H1 (cell line): ENCODE data around the gene GLRA1. TPM values are rescaled to one million over a fixed set of nuclear protein-coding genes. Genes with fewer than 3 reads are reported as not detected.

ENCODE experiments used
- CTCF ChIA-PET: fragments of 300-600 bp; sonication (Branson Sonifier 250); formaldehyde crosslinking; loops from one replicate; lab custom pipeline; 2021; ENCODE audit not compliant: partially characterized antibody; lab: Charles Lee
- POLR2A ChIA-PET: fragments of 300-600 bp; sonication (Branson Sonifier 250); formaldehyde crosslinking; loops from one replicate; lab custom pipeline; 2021; ENCODE audit warnings: inconsistent platforms; ENCODE audit not compliant: partially characterized antibody; lab: Charles Lee
- DNase-seq, 2 experiments: peaks; one replicate each; pipeline versions ENCODE4 v3.0.0 to v3.0.0-alpha.2; 2010 to 2022; ENCODE audit warnings: low spot score in 2 of 2, low read depth in 1 of 2, mixed read lengths in 1 of 2
- FAIRE-seq: peaks from 2 replicates; lab custom pipeline; 2011; peaks lifted over from hg19 to GRCh38; lab: Jason Lieb, UNC
- H2AFZ ChIP-seq: 2 replicates; pipeline ENCODE4 v1.8.1; 2012; ENCODE audit warnings: low read length, inconsistent platforms
- H2AK5ac ChIP-seq: 2 replicates; pipeline ENCODE4 v1.6.1; 2013; ENCODE audit warnings: low read depth, low read length
- H2BK120ac ChIP-seq: replicated peaks from 2 replicates; pipeline ENCODE3; 2013; ENCODE audit warnings: low read depth, low read length, inconsistent platforms
- H2BK12ac ChIP-seq: 2 replicates; pipeline ENCODE4 v1.6.1; 2013; ENCODE audit warnings: low read depth, low read length
- H2BK15ac ChIP-seq: 2 replicates; pipeline ENCODE4 v1.6.1; 2013; ENCODE audit warnings: low read length
- H2BK20ac ChIP-seq: 2 replicates; pipeline ENCODE4 v1.6.1; 2013; ENCODE audit warnings: low read length
- H2BK5ac ChIP-seq: 2 replicates; pipeline ENCODE4 v1.6.1; 2013; ENCODE audit warnings: low read depth, low read length
- H3K14ac ChIP-seq: 2 replicates; pipeline ENCODE4 v1.6.1; 2013; ENCODE audit warnings: inconsistent platforms; ENCODE audit not compliant: insufficient read length
- H3K18ac ChIP-seq: 2 replicates; pipeline ENCODE4 v1.6.1; 2013; ENCODE audit warnings: low read length; ENCODE audit errors: extremely low read depth
- H3K23ac ChIP-seq: 2 replicates; pipeline ENCODE4 v1.6.1; 2013; ENCODE audit warnings: inconsistent platforms; ENCODE audit not compliant: insufficient read length
- H3K23me2 ChIP-seq: 2 replicates; pipeline ENCODE4 v1.6.1; 2013; ENCODE audit warnings: low read depth, low read length
- H3K27ac ChIP-seq: 2 replicates; pipeline ENCODE4 v1.6.1; 2011; ENCODE audit warnings: low read depth, low read length, inconsistent platforms
- H3K27me3 ChIP-seq, 4 experiments: replicated peaks in 1 of 4; 1 replicate in 1 of 4; 2 replicates in 3 of 4; pipeline versions ENCODE4 v1.6.1 to v1.8.1; 2011 to 2013; ENCODE audit warnings: low read length in 3 of 4, mild to moderate bottlenecking in 3 of 4, inconsistent platforms in 2 of 4, mixed read lengths in 2 of 4, moderate library complexity in 1 of 4; ENCODE audit not compliant: control insufficient read depth in 3 of 4, insufficient read depth in 3 of 4; ENCODE audit errors: extremely low read depth in 1 of 4
- H3K36me3 ChIP-seq, 4 experiments: 2 replicates each; pipeline versions ENCODE4 v1.6.1 to v1.8.1; 2011 to 2013; ENCODE audit warnings: mild to moderate bottlenecking in 4 of 4, low read length in 3 of 4, moderate library complexity in 2 of 4, control low read depth in 1 of 4, inconsistent platforms in 1 of 4; ENCODE audit not compliant: insufficient read depth in 4 of 4, control insufficient read depth in 2 of 4
- H3K4ac ChIP-seq: replicated peaks from 2 replicates; pipeline ENCODE3; 2013; ENCODE audit warnings: low read length, low read depth, mixed read lengths, inconsistent platforms; ENCODE audit not compliant: insufficient read length
- H3K4me1 ChIP-seq, 4 experiments: replicated peaks in 1 of 4; 1 replicate in 1 of 4; 2 replicates in 3 of 4; pipeline versions ENCODE4 v1.6.1 to v1.8.1; 2011 to 2013; ENCODE audit warnings: low read length in 3 of 4, inconsistent platforms in 2 of 4, mixed read lengths in 1 of 4; ENCODE audit not compliant: insufficient read depth in 4 of 4, control insufficient read depth in 3 of 4
- H3K4me2 ChIP-seq, 2 experiments: 2 replicates each; pipeline versions ENCODE4 v1.6.1 to v1.8.1; 2011 to 2013; ENCODE audit warnings: low read depth in 2 of 2, low read length in 2 of 2, control low read depth in 1 of 2, inconsistent platforms in 1 of 2, mild to moderate bottlenecking in 1 of 2; ENCODE audit not compliant: insufficient read depth in 1 of 2
- H3K4me3 ChIP-seq, 4 experiments: fragments of 200-600, 300-600 bp in 1 of 4; sonication (generic), shearing (Covaris generic), sonication (Bioruptor Twin) in 1 of 4; 2 replicates each; pipeline versions ENCODE4 v1.5.1 to v1.8.1; 2011 to 2016; ENCODE audit warnings: low read length in 4 of 4, low read depth in 3 of 4, control low read depth in 2 of 4, inconsistent platforms in 2 of 4, mild to moderate bottlenecking in 2 of 4, mixed read lengths in 1 of 4, moderate library complexity in 1 of 4; ENCODE audit not compliant: insufficient read depth in 2 of 4; ENCODE audit errors: extremely low read depth in 1 of 4
- H3K56ac ChIP-seq: replicated peaks from 2 replicates; pipeline ENCODE3; 2013; ENCODE audit warnings: low read depth, mild to moderate bottlenecking, mixed read lengths, low read length, inconsistent platforms; ENCODE audit not compliant: insufficient read length
- H3K79me1 ChIP-seq: 2 replicates; pipeline ENCODE4 v1.6.1; 2013; ENCODE audit warnings: low read depth, low read length, control low read depth
- H3K79me2 ChIP-seq, 2 experiments: 2 replicates each; pipeline versions ENCODE4 v1.6.1 to v1.8.1; 2012 to 2013; ENCODE audit warnings: low read length in 2 of 2, mild to moderate bottlenecking in 2 of 2, inconsistent platforms in 1 of 2; ENCODE audit not compliant: insufficient read depth in 2 of 2, control insufficient read depth in 1 of 2
- H3K9ac ChIP-seq, 4 experiments: replicated peaks in 1 of 4; 1 replicate in 1 of 4; 2 replicates in 3 of 4; pipeline versions ENCODE4 v1.6.1 to v1.8.1; 2011 to 2013; ENCODE audit warnings: low read depth in 3 of 4, low read length in 3 of 4, control low read depth in 2 of 4, mild to moderate bottlenecking in 2 of 4, moderate library complexity in 2 of 4, inconsistent platforms in 1 of 4; ENCODE audit errors: extremely low read depth in 1 of 4
- H3K9me3 ChIP-seq, 2 experiments: 2 replicates each; pipeline versions ENCODE4 v1.6.1 to v1.8.1; 2012 to 2013; ENCODE audit warnings: mild to moderate bottlenecking in 2 of 2, moderate library complexity in 2 of 2, control low read depth in 1 of 2, inconsistent platforms in 1 of 2, low read depth in 1 of 2, low read length in 1 of 2, mixed read lengths in 1 of 2; ENCODE audit not compliant: insufficient read depth in 2 of 2
- H4K20me1 ChIP-seq, 2 experiments: replicated peaks in 1 of 2; 2 replicates each; pipeline versions ENCODE3 to v1.8.1; 2011 to 2013; ENCODE audit warnings: inconsistent platforms in 2 of 2, low read length in 2 of 2, mild to moderate bottlenecking in 1 of 2; ENCODE audit not compliant: insufficient read depth in 2 of 2, control insufficient read depth in 1 of 2
- H4K5ac ChIP-seq: 2 replicates; pipeline ENCODE4 v1.6.1; 2013; ENCODE audit warnings: low read length, low read depth, mixed read lengths, inconsistent platforms; ENCODE audit not compliant: insufficient read length
- H4K8ac ChIP-seq: 2 replicates; pipeline ENCODE4 v1.8.0; 2013; ENCODE audit warnings: mild to moderate bottlenecking, moderate library complexity, low read length, inconsistent platforms; ENCODE audit not compliant: insufficient read depth; ENCODE audit errors: extremely low read depth
- H4K91ac ChIP-seq: replicated peaks from 2 replicates; pipeline ENCODE3; 2013; ENCODE audit warnings: low read length, mixed read lengths, inconsistent platforms; ENCODE audit not compliant: insufficient read length
- ATF3 ChIP-seq: IDR thresholded peaks from 2 replicates; pipeline ENCODE4 v1.6.1; 2011; ENCODE audit warnings: low read depth, mild to moderate bottlenecking, low read length; ENCODE audit not compliant: insufficient read depth
- BRCA1 ChIP-seq: IDR thresholded peaks from 2 replicates; pipeline ENCODE4 v1.6.1; 2012; ENCODE audit warnings: low read depth, low read length, improper control_type of control experiment
- CBX8 ChIP-seq: fragments of 300-800, 300-1000 bp; sonication (generic); IDR thresholded peaks from 2 replicates; pipeline ENCODE4 v1.7.1; 2016; ENCODE audit warnings: low read depth, low read length, borderline replicate concordance
- CHD2 ChIP-seq: IDR thresholded peaks from 2 replicates; pipeline ENCODE4 v1.6.1; 2012; ENCODE audit warnings: low read length, improper control_type of control experiment
- EP300 ChIP-seq, 2 experiments: IDR thresholded peaks; 1 replicate in 1 of 2; 2 replicates in 1 of 2; pipeline ENCODE4 v1.6.1; 2011 to 2012; ENCODE audit warnings: low read depth in 2 of 2, low read length in 2 of 2, mild to moderate bottlenecking in 2 of 2, borderline replicate concordance in 1 of 2, inconsistent platforms in 1 of 2, moderate library complexity in 1 of 2
- HDAC6 ChIP-seq: IDR thresholded peaks from one replicate; pipeline ENCODE4 v1.7.1; 2012; ENCODE audit warnings: low read depth, mild to moderate bottlenecking, inconsistent platforms, low read length, moderate library complexity
- MAFK ChIP-seq: IDR thresholded peaks from 2 replicates; pipeline ENCODE4 v1.6.1; 2012; ENCODE audit warnings: low read depth, mild to moderate bottlenecking, improper control_type of control experiment, low read length
- POLR2AphosphoS5 ChIP-seq: IDR thresholded peaks from 2 replicates; pipeline ENCODE4 v1.6.1; 2011; ENCODE audit warnings: low read depth, low read length
- RNF2 ChIP-seq: fragments of 200-900, 300-1000 bp; sonication (generic); IDR thresholded peaks from 2 replicates; pipeline ENCODE4 v1.7.1; 2016; ENCODE audit warnings: borderline replicate concordance, low read depth, mild to moderate bottlenecking, antibody characterized with exemption, low read length; ENCODE audit not compliant: poor library complexity, severe bottlenecking; ENCODE audit errors: missing control alignments
- SAP30 ChIP-seq: fragments of 300-600 bp; sonication (generic); IDR thresholded peaks from 2 replicates; pipeline ENCODE4 v1.7.1; 2012; ENCODE audit warnings: low read length, moderate library complexity, mild to moderate bottlenecking, inconsistent platforms; ENCODE audit not compliant: insufficient read depth, insufficient replicate concordance
- SP2 ChIP-seq: IDR thresholded peaks from 2 replicates; pipeline ENCODE4 v1.6.1; 2012; ENCODE audit warnings: mild to moderate bottlenecking, low read length, inconsistent platforms
- ZNF274 ChIP-seq: IDR thresholded peaks from 2 replicates; pipeline ENCODE4 v1.7.0; 2012; ENCODE audit warnings: low read length, borderline replicate concordance; ENCODE audit errors: extremely low read depth
- WGBS, 2 experiments: shearing (Covaris generic) in 1 of 2; methylation state at CpG; one replicate each; pipeline versions ENCODE4 v1.1.6 to v1.1.7; 2013 to 2015; ENCODE audit warnings: low lambda C conversion rate in 2 of 2, mixed read lengths in 2 of 2, inconsistent platforms in 1 of 2, low coverage in 1 of 2, missing lambda C conversion rate in 1 of 2; ENCODE audit not compliant: insufficient replicate concordance in 2 of 2, insufficient coverage in 1 of 2, insufficient read length in 1 of 2; ENCODE audit errors: extremely low coverage in 1 of 2, missing lambda C conversion rate in 1 of 2; 5-methylcytosine and 5-hydroxymethylcytosine counted together
- polyA plus RNA-seq, 7 experiments: library from polyadenylated mRNA; depleted of rRNA in 3 of 7; stranded (reverse) in 5 of 7; unstranded in 2 of 7; fragments of >200 nt in 5 of 7; fragments of 200-250 nt in 2 of 7; gene quantifications; 1 replicate in 5 of 7; 2 replicates in 1 of 7; 4 replicates in 1 of 7; pipeline versions ENCODE4 v1.2.1 to v1.2.3, GENCODE V29; 2011 to 2013; ENCODE audit warnings: missing spikeins in 2 of 7, mixed read lengths in 2 of 7
- total RNA-seq: library from RNA; stranded (reverse); fragmentation: NEBNext Ultra II Directional; extraction: Animal tissue kit (Norgen Biotek cat#: 25700); gene quantifications from 2 replicates; pipeline ENCODE4 v1.2.1, GENCODE V29; 2021

Gene GLRA1
- total and polyA plus RNA-seq, 2 of the 8 experiments (the other 6 are each of a cell fraction or from before 2014, with no cell fraction given): not detected

- H2AFZ ChIP-seq: no peak overlapping the region
- no peaks in the 10 kb centered on the region for H3K9me3 ChIP-seq
- no peak overlapping the region for H3K56ac ChIP-seq
- DNase-seq: no peak
- H3K4me3 ChIP-seq: no peak overlapping the region
- no peak overlapping the region for H2BK15ac ChIP-seq
- no peak overlapping the region for H2BK12ac ChIP-seq
- WGBS, 2 experiments: 76% methylated on average over 4 of the region's 4 CpGs; no CpG with 5 or more reads in 1 of the 2 experiments
- no peak overlapping the region for H4K5ac ChIP-seq
- no peaks in the 10 kb centered on the region for H4K20me1 ChIP-seq
- no peak overlapping the region for H3K18ac ChIP-seq
- no peaks in the 10 kb centered on the region for H3K79me2 ChIP-seq
- peaks cover 0 to 2% (median 0%) of the 10 kb centered on the region in 4 experiments; a peak in 3 of 7 replicates for H3K4me1 ChIP-seq
- ChIA-PET POLR2A (no interaction called here), CTCF (interaction anchor here (0.8 kb wide), 2 partner anchors 18 to 203 kb away, joined by 3 read pairs; no protein-coding TSS in a partner anchor)
- no peaks in the 10 kb centered on the region for H3K36me3 ChIP-seq
- no peak overlapping the region for H4K91ac ChIP-seq
- H3K4me2 ChIP-seq: no peak overlapping the region
- no peak overlapping the region for H2BK5ac ChIP-seq
- no peaks in the 10 kb centered on the region for H3K79me1 ChIP-seq
- H3K27ac ChIP-seq: no peak overlapping the region
- H3K14ac ChIP-seq: no peak overlapping the region
- no peak overlapping the region for H3K4ac ChIP-seq
- no peak overlapping the region for H2BK120ac ChIP-seq
- H3K23ac ChIP-seq: no peak overlapping the region
- peaks cover 4 to 28% (median 11%) of the 10 kb centered on the region in 4 experiments for H3K27me3 ChIP-seq
- H3K23me2 ChIP-seq: no peaks in the 10 kb centered on the region; the same call in 1 of the 2 replicates
- H2AK5ac ChIP-seq: no peak overlapping the region
- H4K8ac ChIP-seq: no peak overlapping the region
- H3K9ac ChIP-seq: no peak overlapping the region
- no peak for FAIRE-seq
- H2BK20ac ChIP-seq: no peak overlapping the region
- TF ChIP-seq RNF2: no peak
- no peak for TF ChIP-seq CHD2
- TF ChIP-seq SP2: no peak
- TF ChIP-seq MAFK: no peak
- no peak for TF ChIP-seq BRCA1
- no peak for TF ChIP-seq EP300 (IDR thresholded peaks at IDR 0.05; ENCODE audit: borderline replicate concordance in 1 of 2, low read depth in 2 of 2, low read length in 2 of 2)
- no peak for TF ChIP-seq ATF3
- TF ChIP-seq ZNF274: no peak
- TF ChIP-seq CBX8: no peak
- TF ChIP-seq SAP30: no peak
- no peak for TF ChIP-seq POLR2AphosphoS5
- TF ChIP-seq HDAC6: no peak
Measured at GRCh38 chr5:151921916-151922315, 2.7 kb downstream of the GLRA1 start.
